Neural cell (in vitro differentiated cells): Measurements from ENCODE around the gene ABHD12. TPM values are rescaled to one million over a fixed set of nuclear protein-coding genes. Genes with fewer than 3 reads are reported as not detected.

Experiments used
- H2AFZ ChIP-seq: fragments of 200-600, 300-800 bp; sonication (generic), shearing (Covaris generic); 2 replicates; pipeline ENCODE4 v1.6.0; 2014; ENCODE audit warnings: low read depth, mild to moderate bottlenecking, antibody characterized with exemption, low read length, moderate library complexity
- H3F3A ChIP-seq: fragments of 200-600 bp; shearing (Covaris generic); 2 replicates; pipeline ENCODE4 v1.6.1; 2016; ENCODE audit warnings: mild to moderate bottlenecking, moderate library complexity, mixed read lengths, antibody characterized with exemption, low read length; ENCODE audit not compliant: insufficient read depth, poor library complexity, severe bottlenecking
- H3K27ac ChIP-seq: fragments of 200-600, 300-800 bp; sonication (generic), shearing (Covaris generic); 2 replicates; pipeline ENCODE4 v1.5.1; 2014; ENCODE audit warnings: mild to moderate bottlenecking, low read length, moderate library complexity
- H3K27me3 ChIP-seq: fragments of 300-800, 200-600 bp; sonication (generic), shearing (Covaris generic); 2 replicates; pipeline ENCODE4 v1.6.0; 2014; ENCODE audit warnings: mild to moderate bottlenecking, low read depth, low read length, moderate library complexity; ENCODE audit not compliant: insufficient read depth
- H3K36me3 ChIP-seq: fragments of 300-800, 200-600 bp; sonication (generic), shearing (Covaris generic); 2 replicates; pipeline ENCODE4 v1.5.1; 2014; ENCODE audit warnings: mild to moderate bottlenecking, antibody characterized with exemption, low read length, moderate library complexity; ENCODE audit not compliant: insufficient read depth
- H3K4me2 ChIP-seq: fragments of 300-800, 200-600 bp; sonication (generic), shearing (Covaris generic); 2 replicates; pipeline ENCODE4 v1.6.0; 2014; ENCODE audit warnings: mild to moderate bottlenecking, low read length
- H3K4me3 ChIP-seq: fragments of 300-800, 200-600 bp; sonication (generic), shearing (Covaris generic); 2 replicates; pipeline ENCODE4 v1.5.1; 2014; ENCODE audit warnings: mild to moderate bottlenecking, low read length, moderate library complexity
- H3K79me2 ChIP-seq: fragments of 200-600 bp; shearing (Covaris generic); replicated peaks from 2 replicates; pipeline ENCODE4 v1.6.0; 2014; ENCODE audit warnings: mild to moderate bottlenecking, low read length, moderate library complexity; ENCODE audit not compliant: insufficient read depth
- H3K9ac ChIP-seq: fragments of 300-800, 200-600 bp; sonication (generic), shearing (Covaris generic); 2 replicates; pipeline ENCODE4 v1.6.1; 2016; ENCODE audit warnings: mild to moderate bottlenecking, low read length, mixed read lengths
- H3K9me2 ChIP-seq: fragments of 200-600 bp; shearing (Covaris generic); 2 replicates; pipeline ENCODE4 v1.6.1; 2016; ENCODE audit warnings: mild to moderate bottlenecking, low read length, mixed read lengths; ENCODE audit not compliant: insufficient read depth
- H3K9me3 ChIP-seq: fragments of 200-600, 300-800 bp; sonication (generic), shearing (Covaris generic); 2 replicates; pipeline ENCODE4 v1.6.1; 2016; ENCODE audit warnings: mild to moderate bottlenecking, mixed run types, low read length, moderate library complexity, mixed read lengths
- H4K20me1 ChIP-seq: fragments of 200-600 bp; shearing (Covaris generic); 2 replicates; pipeline ENCODE4 v1.6.1; 2016; ENCODE audit warnings: mild to moderate bottlenecking, mixed run types; ENCODE audit not compliant: insufficient read depth
- CTCF ChIP-seq: fragments of 450-650 bp; IDR thresholded peaks from 2 replicates; pipeline ENCODE4 v1.5.1; 2014; ENCODE audit warnings: antibody characterized with exemption, mild to moderate bottlenecking, moderate library complexity; ENCODE audit not compliant: poor library complexity, severe bottlenecking
- EP300 ChIP-seq: fragments of 450-650 bp; conservative IDR thresholded peaks from 2 replicates; pipeline ENCODE4 v1.6.1; 2014; ENCODE audit warnings: antibody characterized with exemption, mild to moderate bottlenecking, moderate library complexity; ENCODE audit not compliant: poor library complexity, severe bottlenecking
- EZH2 ChIP-seq: fragments of 200-600, 300-800 bp; shearing (Covaris generic), sonication (generic); IDR thresholded peaks from 2 replicates; pipeline ENCODE4 v1.6.1; 2014; ENCODE audit warnings: antibody characterized with exemption, low read length, borderline replicate concordance, mild to moderate bottlenecking; ENCODE audit not compliant: insufficient read depth, poor library complexity, severe bottlenecking
- MXI1 ChIP-seq: fragments of 450-650 bp; conservative IDR thresholded peaks from 2 replicates; pipeline ENCODE4 v1.6.1; 2014; ENCODE audit warnings: antibody characterized with exemption, mild to moderate bottlenecking; ENCODE audit not compliant: poor library complexity, severe bottlenecking
- POLR2AphosphoS5 ChIP-seq: IDR thresholded peaks from 2 replicates; pipeline ENCODE4 v1.6.1; 2012
- RAD21 ChIP-seq: fragments of 450-650 bp; conservative IDR thresholded peaks from 2 replicates; pipeline ENCODE4 v1.6.1; 2014; ENCODE audit warnings: antibody characterized with exemption, mild to moderate bottlenecking, moderate library complexity
- REST ChIP-seq: IDR thresholded peaks from 2 replicates; pipeline ENCODE4 v1.6.1; 2012; ENCODE audit warnings: borderline replicate concordance
- SMC3 ChIP-seq: fragments of 450-650 bp; conservative IDR thresholded peaks from 2 replicates; pipeline ENCODE4 v1.6.1; 2014; ENCODE audit warnings: antibody characterized with exemption, mild to moderate bottlenecking, moderate library complexity; ENCODE audit not compliant: poor library complexity
- TAF1 ChIP-seq: IDR thresholded peaks from 2 replicates; pipeline ENCODE4 v1.6.1; 2012; ENCODE audit warnings: low read depth
- polyA plus RNA-seq: library from polyadenylated mRNA; depleted of rRNA; stranded (reverse); fragments of >200 nt; gene quantifications from 2 replicates; pipeline ENCODE4 v1.2.3, GENCODE V29; 2014

The ABHD12 gene
- polyA plus RNA-seq, 1 donor from 2014 or later, result 32.3 TPM

- Histone ChIP-seq H3K4me2 (no peak overlapping the region), H2AFZ (no peak overlapping the region), H3F3A (no peaks in the 10 kb centered on the region), H4K20me1 (no peaks in the 10 kb centered on the region), H3K79me2 (no peaks in the 10 kb centered on the region), H3K9ac (no peak overlapping the region), H3K27me3 (no peaks in the 10 kb centered on the region), H3K27ac (no peak overlapping the region), H3K4me3 (no peak overlapping the region), H3K9me3 (no peaks in the 10 kb centered on the region), H3K36me3 (peaks cover 7% of the 10 kb centered on the region), H3K9me2 (no peaks in the 10 kb centered on the region)
- no peak for TF ChIP-seq EZH2
- no peak for TF ChIP-seq REST
- no peak for TF ChIP-seq EP300
- TF ChIP-seq TAF1, result no peak
- no peak for TF ChIP-seq CTCF
- TF ChIP-seq MXI1, result no peak
- TF ChIP-seq POLR2AphosphoS5, result no peak
- no peak for TF ChIP-seq RAD21
- TF ChIP-seq SMC3, result no peak
These were observed 115.5 kb downstream of the ABHD12 start for GRCh38 chr20:25274891-25275812.

DNA sequence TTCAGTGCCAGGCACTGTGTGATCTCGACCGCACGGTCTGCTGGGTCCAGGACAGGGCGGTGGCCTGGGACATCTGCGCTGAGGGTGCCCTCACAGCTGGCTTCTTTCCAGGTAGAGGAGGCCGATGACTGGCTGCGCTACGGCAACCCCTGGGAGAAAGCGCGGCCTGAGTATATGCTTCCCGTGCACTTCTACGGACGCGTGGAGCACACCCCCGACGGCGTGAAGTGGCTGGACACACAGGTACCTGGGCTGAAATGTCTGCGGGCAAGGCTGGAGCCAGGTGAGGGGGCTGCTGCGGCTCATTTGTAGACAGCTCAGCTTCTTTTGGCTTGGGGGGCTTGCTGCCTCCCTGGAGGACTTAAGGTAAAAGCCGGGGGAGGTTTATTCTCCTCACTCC lies 116.2 kb downstream of the ABHD12 start:
- no peaks in the 10 kb centered on the region for H3F3A ChIP-seq
- H3K4me2 ChIP-seq, result no peak overlapping the region
- H3K27ac ChIP-seq, result no peak overlapping the region
- H4K20me1 ChIP-seq, result no peaks in the 10 kb centered on the region
- no peak overlapping the region for H3K9ac ChIP-seq
- H3K27me3 ChIP-seq, result no peaks in the 10 kb centered on the region
- no peak overlapping the region for H2AFZ ChIP-seq
- peaks cover 7% of the 10 kb centered on the region for H3K36me3 ChIP-seq
- H3K9me3 ChIP-seq, result no peaks in the 10 kb centered on the region
- no peak for TF ChIP-seq SMC3
- no peak for TF ChIP-seq REST
- TF ChIP-seq POLR2AphosphoS5, result no peak
- TF ChIP-seq EP300, result no peak
- TF ChIP-seq TAF1, result no peak
- TF ChIP-seq CTCF, result no peak
- no peak for TF ChIP-seq EZH2
- TF ChIP-seq RAD21, result no peak
- TF ChIP-seq MXI1, result no peak
- no peak overlapping the region for H3K4me3 ChIP-seq
- no peaks in the 10 kb centered on the region for H3K9me2 ChIP-seq
- no peaks in the 10 kb centered on the region for H3K79me2 ChIP-seq
